Endothelial cell of coronary artery (primary cell): ENCODE data around the gene DPY30. TPM values are rescaled to one million over a fixed set of nuclear protein-coding genes. Genes with fewer than 3 reads are reported as not detected.

Experiments
- total RNA-seq: library from RNA; depleted of rRNA; stranded (reverse); fragments of >200 nt; gene quantifications from 2 replicates; pipeline ENCODE4 v1.2.3, GENCODE V29; 2014

DPY30 gene
- total RNA-seq, result 62.4 and 66.9 TPM in 2 replicates

DNA sequence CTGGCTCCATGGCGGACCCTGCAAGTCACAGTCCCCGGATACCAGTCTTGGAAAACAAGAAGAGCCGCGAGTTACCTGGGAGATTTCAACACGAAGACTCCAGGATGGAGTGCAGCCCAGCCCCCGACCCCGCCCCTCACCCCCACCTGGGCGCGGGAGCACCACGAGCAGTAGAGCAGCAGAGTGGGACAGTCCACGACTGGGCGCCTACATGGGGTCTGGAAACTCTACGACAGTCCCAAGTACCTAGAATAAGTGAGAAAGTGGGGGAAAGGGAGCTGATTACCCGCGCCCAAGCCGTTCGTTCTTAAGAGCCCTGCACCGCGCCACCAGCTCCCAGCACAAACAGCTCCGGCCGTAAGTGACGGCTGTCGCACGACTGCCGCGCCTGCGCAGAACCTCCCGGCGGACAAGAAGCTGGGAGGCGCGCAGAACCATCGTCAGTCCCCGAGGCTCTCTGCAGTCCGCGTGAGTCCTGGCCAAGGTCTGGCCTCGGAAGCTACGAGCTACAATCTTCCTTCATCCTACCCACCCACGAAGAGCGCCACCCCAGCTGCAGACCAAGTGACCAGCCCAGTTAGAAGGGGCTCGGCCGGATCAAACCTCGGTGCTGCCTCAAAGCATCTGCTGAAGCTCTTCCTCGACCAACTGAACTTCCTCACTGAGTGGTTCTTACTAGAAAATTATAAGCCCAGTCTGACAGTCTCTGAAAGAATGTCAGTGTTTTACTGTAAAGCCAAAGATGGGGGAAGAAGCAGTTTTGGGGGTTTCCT, at the start of gene DPY30:
TSS of gene DPY30 (minus strand) at position 359 of the 773 bp plus-strand sequence. CDS start at position 10, 349 bp downstream.

DNA sequence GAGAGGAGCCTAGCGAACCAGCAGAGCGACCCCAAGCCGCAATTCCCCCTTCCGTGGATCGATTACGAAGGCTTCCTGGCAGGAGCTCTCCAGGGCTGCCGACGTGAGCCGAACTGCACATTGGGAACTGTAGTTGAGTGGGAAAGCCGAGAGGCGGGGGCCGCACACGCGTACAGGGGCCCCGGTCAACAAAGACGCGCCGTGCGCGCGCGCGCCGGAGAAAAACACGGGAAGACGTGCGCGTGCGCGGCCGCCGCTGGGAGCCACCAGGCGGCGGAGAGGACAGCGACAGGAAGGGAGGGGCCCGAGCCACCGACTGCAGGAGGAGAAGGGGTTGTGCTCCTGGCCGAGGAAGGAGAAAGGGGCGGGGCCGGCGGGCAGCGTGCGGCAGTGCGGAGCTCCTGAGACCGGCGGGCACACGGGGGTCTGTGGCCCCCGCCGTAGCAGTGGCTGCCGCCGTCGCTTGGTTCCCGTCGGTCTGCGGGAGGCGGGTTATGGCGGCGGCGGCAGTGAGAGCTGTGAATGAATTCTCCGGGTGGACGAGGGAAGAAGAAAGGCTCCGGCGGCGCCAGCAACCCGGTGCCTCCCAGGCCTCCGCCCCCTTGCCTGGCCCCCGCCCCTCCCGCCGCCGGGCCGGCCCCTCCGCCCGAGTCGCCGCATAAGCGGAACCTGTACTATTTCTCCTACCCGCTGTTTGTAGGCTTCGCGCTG, 23.9 kb upstream of the DPY30 start, which contains the start of gene SPAST:
TSS of gene SPAST (plus strand) at position 247 of the 711 bp plus-strand sequence. CDS start at position 523, 276 bp downstream.

GRCh38 chr2:32010670-32011484, 28.7 kb downstream of the DPY30 start, which contains the start of gene MEMO1:
Gene MEMO1, minus strand, starts transcription at chr2:32011008. Its CDS starts 761 bp downstream, at chr2:32010247.

Other genes starting within 250 kb of the DPY30 start
- gene MEMO1, start 28.8 kb downstream of the DPY30 start, total RNA-seq, result 30.4 and 37.3 TPM in 2 replicates
- 23.9 and 28.9 TPM in 2 replicates for gene SPAST, start 23.8 kb upstream of the DPY30 start, total RNA-seq
- gene SLC30A6, start 126.1 kb upstream of the DPY30 start, total RNA-seq, result 14.0 and 18.3 TPM in 2 replicates
- gene NLRC4, start 225.1 kb upstream of the DPY30 start, total RNA-seq, result not detected in 2 replicates
- gene YIPF4, start 238.1 kb upstream of the DPY30 start, total RNA-seq, result 15.6 and 24.7 TPM in 2 replicates